ENCODE data around the gene RETREG2.

RETREG2 gene

DNA sequence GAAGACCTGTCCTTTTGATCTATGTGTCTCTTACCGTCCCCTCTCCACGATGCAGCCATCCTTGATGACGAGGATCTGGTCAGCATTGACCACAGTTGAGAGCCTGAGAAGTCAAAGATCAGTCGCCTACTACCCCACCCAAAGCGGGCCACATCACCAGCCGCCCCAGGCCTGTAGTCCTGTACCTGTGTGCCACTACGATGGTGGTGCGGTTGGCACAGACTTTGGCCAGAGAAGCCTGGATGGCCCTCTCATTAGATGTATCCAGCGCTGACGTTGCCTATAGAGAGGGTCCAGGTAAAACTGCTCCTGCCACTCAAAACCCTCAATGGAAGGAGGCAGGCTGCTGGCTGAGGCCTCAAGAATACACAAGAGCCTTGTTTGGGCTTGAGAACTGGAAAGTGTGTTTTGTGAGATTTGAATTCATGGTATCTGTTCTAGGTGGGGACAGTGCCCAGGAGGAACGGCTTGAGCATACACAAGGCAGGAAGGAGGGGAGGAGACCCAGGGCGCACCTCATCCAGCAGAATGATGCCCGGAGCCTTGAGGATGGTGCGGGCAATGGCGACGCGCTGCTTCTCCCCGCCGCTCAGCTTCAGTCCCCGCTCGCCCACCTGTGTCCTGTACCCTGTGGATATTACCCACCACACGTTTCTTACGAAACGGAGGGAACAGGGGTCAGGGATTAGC lies 32.3 kb downstream of the RETREG2 start:
- no peak overlapping the region for H3K4me3 ChIP-seq (ENCODE audit: low read length)
- no peak for DNase-seq (ENCODE audit: low read depth)
- TF ChIP-seq, protein P1, sequence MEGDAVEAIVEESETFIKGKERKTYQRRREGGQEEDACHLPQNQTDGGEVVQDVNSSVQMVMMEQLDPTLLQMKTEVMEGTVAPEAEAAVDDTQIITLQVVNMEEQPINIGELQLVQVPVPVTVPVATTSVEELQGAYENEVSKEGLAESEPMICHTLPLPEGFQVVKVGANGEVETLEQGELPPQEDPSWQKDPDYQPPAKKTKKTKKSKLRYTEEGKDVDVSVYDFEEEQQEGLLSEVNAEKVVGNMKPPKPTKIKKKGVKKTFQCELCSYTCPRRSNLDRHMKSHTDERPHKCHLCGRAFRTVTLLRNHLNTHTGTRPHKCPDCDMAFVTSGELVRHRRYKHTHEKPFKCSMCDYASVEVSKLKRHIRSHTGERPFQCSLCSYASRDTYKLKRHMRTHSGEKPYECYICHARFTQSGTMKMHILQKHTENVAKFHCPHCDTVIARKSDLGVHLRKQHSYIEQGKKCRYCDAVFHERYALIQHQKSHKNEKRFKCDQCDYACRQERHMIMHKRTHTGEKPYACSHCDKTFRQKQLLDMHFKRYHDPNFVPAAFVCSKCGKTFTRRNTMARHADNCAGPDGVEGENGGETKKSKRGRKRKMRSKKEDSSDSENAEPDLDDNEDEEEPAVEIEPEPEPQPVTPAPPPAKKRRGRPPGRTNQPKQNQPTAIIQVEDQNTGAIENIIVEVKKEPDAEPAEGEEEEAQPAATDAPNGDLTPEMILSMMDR (conservative IDR thresholded peaks at IDR 0.05; ENCODE audit: low read length) = no peak

DNA sequence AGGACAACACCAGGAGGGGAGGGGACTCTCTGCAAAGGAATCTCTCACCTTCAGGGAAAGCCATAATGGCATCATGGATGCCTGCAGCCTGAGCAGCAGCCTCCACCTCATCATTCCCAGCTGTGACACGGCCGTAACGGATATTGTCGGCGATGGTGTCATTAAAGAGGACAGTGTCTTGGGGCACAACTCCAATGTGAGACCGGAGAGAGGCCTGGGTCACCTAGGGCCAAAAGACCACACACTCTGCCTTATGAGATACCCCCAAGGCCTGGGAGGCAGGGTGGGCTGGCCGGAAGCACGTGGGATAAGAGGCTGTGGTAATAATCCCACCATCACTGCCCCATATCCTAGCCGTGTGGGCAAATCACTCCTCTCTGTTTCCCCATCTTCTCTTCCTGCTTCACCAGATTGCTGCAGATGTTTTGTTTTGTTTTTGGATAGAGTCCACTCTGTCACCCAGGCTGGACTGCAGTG lies 32.8 kb downstream of the RETREG2 start:
- TF ChIP-seq, protein P1 (conservative IDR thresholded peaks at IDR 0.05; ENCODE audit: low read length) = no peak
- no peak for DNase-seq (ENCODE audit: low read depth)
- H3K4me3 ChIP-seq (ENCODE audit: low read length) = no peak overlapping the region

DNA sequence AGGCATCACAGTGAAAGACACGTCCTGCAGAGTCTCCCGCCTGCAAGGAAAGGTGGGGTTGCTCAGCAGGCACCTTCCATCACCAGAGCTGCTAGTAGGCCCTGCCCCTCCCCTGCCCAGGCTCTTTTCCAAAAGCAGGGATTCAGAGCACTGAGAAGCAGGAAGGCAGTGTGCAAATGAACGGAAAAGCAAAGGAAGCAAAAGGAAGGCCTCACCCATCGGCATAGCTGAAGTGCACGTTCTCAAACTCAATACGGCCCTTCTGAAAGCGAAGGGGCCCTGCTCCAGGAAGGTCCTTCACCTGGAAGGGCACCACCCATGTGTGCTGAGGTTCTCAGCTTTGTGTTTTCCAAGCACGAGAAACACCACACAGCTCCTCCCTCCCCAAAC lies 34.9 kb downstream of the RETREG2 start:
- no peak for DNase-seq (ENCODE audit: low read depth)
- TF ChIP-seq, protein P1 (conservative IDR thresholded peaks at IDR 0.05; ENCODE audit: low read length) = no peak
- no peak overlapping the region for H3K4me3 ChIP-seq (ENCODE audit: low read length)

DNA sequence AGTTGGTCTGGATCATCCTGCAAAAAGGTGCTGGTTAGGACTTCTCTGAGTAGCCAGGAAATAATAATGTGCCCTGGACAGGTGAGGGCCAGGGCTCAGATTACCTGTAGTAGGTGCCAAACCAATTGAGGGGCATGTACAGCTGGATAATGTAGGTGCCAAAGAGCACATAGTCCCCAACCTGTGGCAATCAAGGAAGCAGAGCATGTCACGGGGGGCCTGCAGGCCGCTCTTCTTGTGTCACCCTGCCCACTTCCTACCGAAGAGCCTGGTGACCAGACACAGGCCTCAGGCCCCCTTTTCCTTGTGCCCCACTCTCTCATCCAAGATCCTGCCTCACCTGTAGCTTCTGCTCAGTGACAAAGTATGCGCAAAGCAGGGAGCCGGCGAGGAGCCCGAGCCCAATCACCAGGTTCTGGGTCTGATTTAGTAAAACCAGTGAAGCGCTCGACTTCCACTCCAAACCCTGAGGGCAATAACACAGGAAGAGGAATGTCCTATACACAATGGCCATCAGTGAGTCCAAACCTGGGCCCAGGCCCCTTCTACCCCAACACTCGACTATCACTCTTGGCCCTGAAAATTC lies 35.5 kb downstream of the RETREG2 start:
- H3K4me3 ChIP-seq (ENCODE audit: low read length) = no peak overlapping the region
- TF ChIP-seq, protein P1 (conservative IDR thresholded peaks at IDR 0.05; ENCODE audit: low read length) = no peak
- DNase-seq (ENCODE audit: low read depth) = no peak

DNA sequence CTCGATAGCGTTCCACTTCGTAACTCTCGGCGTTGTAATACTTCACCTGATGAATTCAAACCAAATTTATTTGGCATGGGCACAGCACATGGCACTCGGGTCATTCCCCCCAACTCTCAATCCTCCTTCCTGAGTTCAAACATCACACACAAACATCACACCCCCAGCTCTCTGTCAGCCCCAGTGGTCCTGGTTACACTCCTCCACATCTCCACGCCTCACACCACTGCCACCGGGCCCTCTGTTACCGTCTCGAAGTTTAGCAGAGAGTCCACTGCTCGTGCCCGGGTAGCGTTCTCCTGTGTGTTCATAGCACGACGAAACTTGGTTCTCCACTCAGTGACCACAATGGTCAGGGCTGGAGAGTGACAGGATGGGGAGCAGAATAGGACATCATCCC lies 36.1 kb downstream of the RETREG2 start:
- TF ChIP-seq, protein P1 (conservative IDR thresholded peaks at IDR 0.05; ENCODE audit: low read length) = no peak
- no peak overlapping the region for H3K4me3 ChIP-seq (ENCODE audit: low read length)
- DNase-seq (ENCODE audit: low read depth) = no peak

DNA sequence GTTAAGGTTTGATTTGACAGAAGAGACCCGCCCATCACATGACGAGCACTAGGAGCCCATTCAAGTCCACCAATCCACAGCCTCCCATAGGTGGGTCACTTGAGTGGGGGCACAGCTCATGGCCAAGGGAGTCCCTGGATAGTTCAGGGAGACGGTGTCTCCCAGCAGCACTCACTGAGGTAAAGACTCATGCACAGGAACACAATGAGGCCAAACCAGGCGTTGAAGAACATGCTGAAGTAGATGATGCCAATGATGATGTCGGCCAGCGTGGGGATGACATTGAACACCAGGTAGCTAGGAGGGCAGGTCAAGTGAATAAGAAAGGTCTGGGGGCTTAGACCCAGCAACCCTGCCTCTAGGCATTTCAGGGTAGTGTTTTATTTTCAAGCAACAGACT lies 36.7 kb downstream of the RETREG2 start:
- DNase-seq (ENCODE audit: low read depth) = no peak
- TF ChIP-seq, protein P1 (conservative IDR thresholded peaks at IDR 0.05; ENCODE audit: low read length) = no peak
- no peak overlapping the region for H3K4me3 ChIP-seq (ENCODE audit: low read length)

Data from AG10803 (cell line).